NCI-H146 (cell line): ENCODE measurements around the gene CEP20.
"Not testable (repeated sequence)": the region's sequence is repeated elsewhere in the genome, so short reads cannot be mapped to it uniquely, and the experiment has no call there.

Experiments
- DNase-seq: peaks from one replicate; lab custom pipeline; 2025; lab: John Stamatoyannopoulos, UW

CEP20 gene

DNA sequence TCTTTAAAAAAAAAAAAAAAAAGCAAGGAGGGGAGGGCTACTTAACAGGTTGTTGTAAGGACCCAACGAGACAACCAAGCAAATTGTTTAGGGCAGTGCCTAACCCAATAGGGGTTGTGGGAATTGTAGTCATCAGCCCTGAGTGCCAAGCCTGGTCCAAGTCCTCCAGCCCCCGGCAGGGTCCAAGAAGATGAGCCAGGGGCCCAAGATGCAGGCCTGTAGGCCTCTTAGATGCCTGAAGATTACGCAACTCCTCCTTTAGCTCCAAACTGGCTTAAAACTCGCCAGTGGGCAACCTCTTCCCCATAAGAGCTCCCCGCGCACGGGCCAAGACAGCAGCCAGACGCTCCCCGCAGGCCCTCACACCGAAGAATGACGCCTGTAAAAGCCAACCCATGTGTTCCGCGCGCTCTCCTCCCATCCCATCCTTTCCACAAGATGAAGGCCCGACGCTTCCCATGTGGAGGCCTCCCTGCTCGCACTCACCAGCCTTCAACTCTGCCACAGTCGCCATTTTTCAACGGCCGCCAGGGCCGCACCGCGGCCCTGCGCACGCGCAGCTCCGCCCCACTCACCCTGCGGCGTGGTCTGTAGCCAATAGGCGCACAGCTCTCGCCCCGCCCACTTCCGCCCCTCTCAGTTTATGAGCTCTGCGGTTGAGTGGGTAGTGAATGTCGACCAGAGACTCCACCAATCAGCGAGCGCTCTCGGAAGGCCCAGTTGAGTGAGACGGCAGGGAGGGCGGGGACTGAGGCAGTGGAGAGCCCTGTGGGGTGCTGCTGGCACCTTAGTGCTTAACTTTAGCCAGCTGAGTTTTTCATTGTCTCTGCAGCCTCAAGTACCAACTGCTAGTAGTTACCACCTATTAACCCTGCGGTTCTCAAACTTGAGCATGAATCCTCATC, at the start of gene CEP20:
TSS of gene CEP20 (minus strand) at position 532 of the 905 bp plus-strand sequence. CDS start at position 514, 18 bp downstream.
- DNase-seq: peak; percentile 99

- not testable (repeated sequence) for DNase-seq
Measured at GRCh38 chr16:15936809-15937208, 48.4 kb upstream of the CEP20 start.

DNA sequence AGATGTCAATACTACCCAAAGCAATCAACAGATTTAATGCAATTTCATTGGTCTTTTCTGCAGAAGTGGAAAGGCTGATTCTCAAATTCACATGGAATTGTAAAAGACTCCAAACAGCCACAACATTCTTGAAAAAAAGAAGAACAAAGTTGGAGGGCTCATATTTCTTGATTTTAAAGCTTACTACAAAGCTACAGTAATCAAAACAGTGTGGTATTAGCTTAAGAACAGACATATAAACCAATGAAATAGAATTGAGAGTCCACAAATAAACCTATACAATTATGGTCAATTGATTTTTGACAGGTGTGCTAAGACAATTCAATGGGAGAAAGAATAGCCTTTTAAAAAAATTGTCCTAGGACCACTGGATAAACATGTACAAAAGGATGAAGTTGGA, 46.6 kb upstream of the CEP20 start:
- DNase-seq: no peak

DNA sequence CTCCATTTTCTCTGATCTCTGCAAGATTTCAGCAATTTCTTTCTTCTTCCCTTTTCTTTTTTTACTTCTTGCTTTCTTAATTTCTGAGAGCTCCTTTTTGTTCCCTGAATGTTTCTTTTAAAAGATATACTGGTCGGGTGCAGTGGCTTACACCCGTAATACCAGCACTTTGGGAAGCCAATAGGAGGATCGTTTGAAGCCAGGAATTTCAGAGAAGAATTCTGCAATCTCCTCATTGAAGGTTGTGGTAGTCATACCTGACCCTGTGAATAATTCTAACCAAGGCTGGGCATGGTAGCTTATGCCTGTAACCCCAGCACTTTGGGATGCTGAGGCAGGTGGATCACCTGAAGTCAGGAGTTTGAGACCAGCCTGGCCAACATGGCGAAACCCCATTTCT, 45.4 kb upstream of the CEP20 start:
- no peak for DNase-seq

- no peak for DNase-seq
Measured at GRCh38 chr16:15932939-15933338, 44.5 kb upstream of the CEP20 start.

- no peak for DNase-seq
Measured at GRCh38 chr16:15928261-15929104, 40.1 kb upstream of the CEP20 start.

DNA sequence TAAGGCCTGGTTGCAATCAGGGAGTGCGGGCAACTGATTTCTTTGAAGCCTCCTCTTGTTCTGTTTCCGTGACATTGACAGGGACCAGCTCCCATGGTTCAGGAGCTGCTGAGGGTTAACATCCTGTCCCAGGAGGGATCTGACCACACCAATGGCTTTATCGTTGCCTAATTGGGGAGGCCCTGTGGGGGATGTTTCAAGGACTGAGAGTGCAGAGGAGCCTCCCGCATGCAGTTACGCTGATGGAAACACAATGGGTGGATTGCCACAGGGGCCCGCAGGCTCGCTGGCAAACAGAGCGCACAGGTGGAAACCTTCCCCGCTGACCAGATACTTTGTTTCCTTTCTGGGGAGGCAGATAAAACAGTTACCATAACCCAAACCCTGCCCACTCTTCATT, 37.2 kb upstream of the CEP20 start:
- DNase-seq: peak; percentile 44

DNA sequence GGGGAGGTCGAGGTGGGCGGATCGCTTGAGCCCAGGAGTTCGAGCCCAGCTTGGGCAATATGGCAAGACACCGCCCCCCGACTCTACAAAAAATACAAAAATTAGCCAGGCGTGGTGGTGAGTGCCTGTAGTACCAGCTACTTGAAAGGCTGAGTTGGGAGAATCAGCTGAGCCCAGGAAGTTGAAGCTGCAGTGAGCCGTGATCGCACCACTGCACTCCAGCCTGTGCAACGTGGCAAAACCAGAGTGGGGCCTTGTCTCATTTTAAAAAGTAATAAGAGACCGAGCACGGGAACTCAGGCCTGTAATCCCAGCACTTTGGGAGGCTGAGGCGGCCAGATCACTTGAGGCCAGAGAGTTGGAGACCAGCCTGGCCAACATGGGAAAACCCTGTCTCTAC, 36.6 kb upstream of the CEP20 start:
- DNase-seq: no peak

DNA sequence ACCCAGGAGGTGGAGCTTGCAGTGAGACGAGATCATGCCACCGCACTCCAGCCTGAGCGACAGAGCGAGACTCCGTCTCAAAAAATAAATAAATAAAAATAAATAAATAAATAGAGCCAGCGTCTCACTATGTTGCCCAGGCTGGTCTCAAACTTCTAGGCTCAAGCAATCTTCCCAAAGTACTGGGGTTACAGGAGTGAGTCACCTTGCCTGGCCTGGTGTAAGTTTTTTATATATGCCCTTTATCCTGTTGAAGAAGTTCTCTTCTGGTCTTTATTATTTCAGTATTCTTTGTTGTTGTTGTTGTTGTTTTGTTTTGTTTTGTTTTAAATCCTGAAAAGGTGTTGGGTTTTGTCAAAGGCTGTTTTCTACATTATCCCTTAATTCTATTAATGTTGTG, 30.9 kb upstream of the CEP20 start:
- DNase-seq: no peak

GRCh38 chr16:15918314-15918713, 29.9 kb upstream of the CEP20 start:
- DNase-seq: not testable (repeated sequence)

DNA sequence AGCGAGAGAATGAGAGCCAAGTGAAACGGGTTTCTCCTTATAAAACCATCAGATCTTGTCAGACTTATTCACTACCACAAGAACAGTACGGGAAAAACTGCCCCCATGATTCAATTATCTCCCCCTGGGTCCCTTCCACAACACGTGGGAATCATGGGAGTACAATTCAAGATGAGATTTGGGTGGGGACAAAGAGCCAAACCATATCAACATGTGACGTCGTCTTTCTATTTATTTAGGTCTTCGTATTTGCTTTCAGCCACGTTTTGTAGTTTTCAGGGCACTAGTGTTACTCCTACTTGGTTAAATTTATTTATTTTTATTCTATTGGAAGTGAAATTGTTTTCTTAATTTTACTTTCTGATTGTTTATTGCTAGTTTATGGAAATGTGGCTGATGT, 27.9 kb upstream of the CEP20 start:
- DNase-seq: no peak

DNA sequence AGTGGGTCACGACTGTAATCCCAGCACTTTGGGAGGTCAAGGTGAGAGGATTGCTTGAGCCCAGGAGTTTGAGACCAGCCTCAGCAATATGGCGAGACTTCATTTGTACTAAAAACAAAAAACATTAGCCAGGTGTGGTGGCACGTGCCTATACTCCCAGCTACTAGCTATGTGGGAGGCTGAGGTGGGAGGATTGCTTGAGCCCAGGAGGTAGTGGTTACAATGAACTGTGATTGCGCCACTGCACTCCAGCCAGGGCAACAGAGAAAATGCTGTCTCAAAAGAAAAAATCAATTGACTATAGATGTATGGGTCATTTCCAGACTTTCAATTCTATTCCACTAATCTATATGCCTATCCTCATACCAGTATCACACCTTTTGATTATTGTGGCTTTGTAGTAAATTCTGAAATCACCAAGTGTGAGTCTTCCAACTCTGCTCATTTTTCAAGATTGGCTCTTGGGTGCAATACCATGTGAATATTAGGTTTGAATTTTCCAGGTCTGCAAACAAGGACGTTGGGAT, 27.2 kb upstream of the CEP20 start:
- DNase-seq: no peak

GRCh38 chr16:15913046-15913698, 24.8 kb upstream of the CEP20 start:
- no peak for DNase-seq

GRCh38 chr16:15911198-15911597, 22.8 kb upstream of the CEP20 start:
- no peak for DNase-seq

DNA sequence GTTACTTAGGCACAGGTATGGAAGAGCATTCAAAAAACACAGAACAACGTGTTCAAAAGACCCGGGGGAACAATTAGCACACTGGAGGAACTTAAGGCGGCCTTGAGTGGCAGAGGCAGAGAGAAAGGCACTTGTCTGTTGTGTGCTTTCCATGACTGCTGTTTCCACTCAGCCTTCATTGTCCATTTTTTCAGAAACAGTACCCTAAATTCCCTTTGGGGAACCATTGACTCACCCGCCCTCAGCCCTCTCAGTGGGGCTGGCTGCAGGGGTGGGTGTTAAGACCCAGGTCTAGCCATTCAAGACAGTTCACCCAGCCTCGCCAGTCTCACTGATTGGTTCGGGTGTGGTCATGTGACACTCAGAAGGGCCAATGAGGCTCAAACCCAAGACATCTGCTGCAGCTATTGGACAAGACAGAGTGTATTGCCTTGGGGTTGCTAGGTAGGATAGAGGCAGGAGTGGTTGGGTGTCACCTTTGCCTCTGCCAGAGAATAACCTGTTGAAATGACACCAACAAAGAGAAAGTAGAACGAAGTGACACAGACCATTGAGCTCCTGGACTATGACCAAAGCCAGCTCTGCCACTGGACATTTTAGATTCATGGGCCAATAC, 19.6 kb upstream of the CEP20 start:
- peak; percentile 94 for DNase-seq

GRCh38 chr16:15906439-15906838, 18.0 kb upstream of the CEP20 start:
- DNase-seq: no peak

DNA sequence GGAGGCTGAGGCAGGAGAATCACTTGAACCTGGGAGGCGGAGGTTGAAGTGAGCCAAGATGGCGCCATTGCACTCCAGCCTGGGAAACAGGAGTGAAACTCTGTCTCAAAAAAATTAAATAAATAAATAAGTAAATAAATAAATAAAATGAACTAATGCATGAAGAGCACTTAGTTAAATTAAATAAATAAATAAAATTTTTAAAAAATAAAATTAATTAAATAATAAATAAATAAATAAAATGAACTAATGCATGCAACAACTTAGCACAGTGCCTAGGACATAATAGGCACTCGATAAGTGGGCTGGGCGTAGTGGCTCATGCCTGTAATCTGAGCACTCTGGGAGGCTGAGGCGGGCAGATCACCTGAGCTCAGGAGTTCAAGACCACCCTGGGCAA, 15.6 kb upstream of the CEP20 start:
- DNase-seq: no peak

GRCh38 chr16:15900901-15901500, 12.6 kb upstream of the CEP20 start:
- DNase-seq: no peak

GRCh38 chr16:15900357-15900756, 12.0 kb upstream of the CEP20 start:
- DNase-seq: no peak

DNA sequence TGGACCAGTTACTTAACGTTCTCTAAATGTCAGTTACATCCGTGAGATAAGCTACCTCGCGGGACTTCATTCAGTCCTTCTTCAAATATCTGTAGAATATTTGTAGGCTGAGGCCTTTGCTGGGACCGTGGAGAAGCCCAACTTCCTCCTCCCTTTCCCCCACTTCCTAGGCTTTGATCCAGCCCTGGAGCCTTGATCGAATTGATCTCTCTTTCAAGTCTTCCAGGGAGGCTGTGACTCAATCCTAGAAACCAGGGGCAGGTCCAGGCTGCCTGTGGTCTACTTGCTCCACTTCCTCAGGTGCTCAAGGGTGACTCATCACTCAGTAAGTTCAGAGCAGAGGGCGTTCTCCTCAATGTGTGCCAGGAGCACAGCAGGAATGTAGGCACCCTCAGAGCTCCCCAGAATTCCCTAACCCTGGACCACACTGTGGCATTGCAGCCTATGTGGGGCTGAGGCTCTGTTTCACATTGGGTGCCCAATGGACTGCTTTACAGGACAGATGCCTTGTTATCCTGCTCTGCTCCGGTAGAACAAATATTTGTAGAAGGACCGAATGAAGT, 11.2 kb upstream of the CEP20 start:
- DNase-seq: no peak

DNA sequence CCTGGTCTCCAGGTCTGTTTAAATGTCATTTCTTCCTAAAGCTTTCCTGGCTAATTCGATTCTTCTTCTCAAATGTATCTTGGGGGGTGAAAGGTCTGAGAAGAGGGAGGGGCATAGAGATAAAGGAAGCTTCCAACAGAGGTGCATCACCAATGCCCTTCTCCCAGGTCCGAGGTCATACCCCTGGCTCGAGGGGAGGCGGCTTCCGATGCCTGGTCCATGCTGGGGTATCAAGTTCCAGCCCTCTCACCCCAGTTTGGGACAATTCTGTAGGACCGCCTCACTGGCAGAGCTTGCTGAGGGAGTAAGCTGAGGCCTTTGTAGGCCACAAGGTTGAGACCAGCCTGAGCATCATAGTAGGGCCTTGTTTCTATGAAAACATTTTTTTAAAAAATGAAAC, 10.3 kb upstream of the CEP20 start:
- no peak for DNase-seq
